Measurements from ENCODE around the gene KRT6B.

- TF ChIP-seq, protein P1, sequence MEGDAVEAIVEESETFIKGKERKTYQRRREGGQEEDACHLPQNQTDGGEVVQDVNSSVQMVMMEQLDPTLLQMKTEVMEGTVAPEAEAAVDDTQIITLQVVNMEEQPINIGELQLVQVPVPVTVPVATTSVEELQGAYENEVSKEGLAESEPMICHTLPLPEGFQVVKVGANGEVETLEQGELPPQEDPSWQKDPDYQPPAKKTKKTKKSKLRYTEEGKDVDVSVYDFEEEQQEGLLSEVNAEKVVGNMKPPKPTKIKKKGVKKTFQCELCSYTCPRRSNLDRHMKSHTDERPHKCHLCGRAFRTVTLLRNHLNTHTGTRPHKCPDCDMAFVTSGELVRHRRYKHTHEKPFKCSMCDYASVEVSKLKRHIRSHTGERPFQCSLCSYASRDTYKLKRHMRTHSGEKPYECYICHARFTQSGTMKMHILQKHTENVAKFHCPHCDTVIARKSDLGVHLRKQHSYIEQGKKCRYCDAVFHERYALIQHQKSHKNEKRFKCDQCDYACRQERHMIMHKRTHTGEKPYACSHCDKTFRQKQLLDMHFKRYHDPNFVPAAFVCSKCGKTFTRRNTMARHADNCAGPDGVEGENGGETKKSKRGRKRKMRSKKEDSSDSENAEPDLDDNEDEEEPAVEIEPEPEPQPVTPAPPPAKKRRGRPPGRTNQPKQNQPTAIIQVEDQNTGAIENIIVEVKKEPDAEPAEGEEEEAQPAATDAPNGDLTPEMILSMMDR (IDR thresholded peaks at IDR 0.05), result no peak
- TF ChIP-seq POLR2A (IDR thresholded peaks at IDR 0.05) (no peak), EP300 (IDR thresholded peaks at IDR 0.05) (no peak)
These were observed 46.0 kb upstream of the KRT6B start for GRCh38 chr12:52497975-52498374.

Measured in ovary (tissue), 3 donors.